GM18951 (cell line): ENCODE results near the gene SDSL.

Experiments
- POLR2A ChIP-seq: IDR thresholded peaks from 4 replicates; pipeline ENCODE4 v1.6.1; 2011; ENCODE audit warnings: mild to moderate bottlenecking; ENCODE audit not compliant: insufficient read length, insufficient read depth; ENCODE audit errors: extremely low read depth
- in situ Hi-C: fragments of 300-500 bp; cut with MboI; formaldehyde crosslinking; loops from one replicate; pipeline ENCODE4 v1.12.0; 2022; ENCODE audit warnings: low sequenced_read_pairs, mixed read lengths, inconsistent platforms; ENCODE audit not compliant: unreplicated experiment

The SDSL gene

GRCh38 chr12:113399490-113399889 lies 22.7 kb upstream of the SDSL start:
- in situ Hi-C loops = no loop called here

GRCh38 chr12:113400362-113400761 lies 21.8 kb upstream of the SDSL start:
- TF ChIP-seq POLR2A = no peak
- in situ Hi-C loops = no loop called here

More at GRCh38 chr12:113399490-113399889, 22.7 kb upstream of the SDSL start:
- TF ChIP-seq POLR2A = no peak

- in situ Hi-C loops = no loop called here
- TF ChIP-seq POLR2A = no peak
Measured at GRCh38 chr12:113401066-113402000, 20.8 kb upstream of the SDSL start.

GRCh38 chr12:113402586-113403260 lies 19.5 kb upstream of the SDSL start:
- in situ Hi-C loops = no loop called here
- no peak for TF ChIP-seq POLR2A

GRCh38 chr12:113403435-113404415 lies 18.5 kb upstream of the SDSL start, which contains the start of gene SDS:
SDS (minus strand) TSS chr12:113403887; CDS start chr12:113399708, 4,179 bp downstream.
- no peak for TF ChIP-seq POLR2A
- in situ Hi-C loops = no loop called here

- TF ChIP-seq POLR2A = no peak
- in situ Hi-C loops = no loop called here
Measured at GRCh38 chr12:113405694-113406093, 16.5 kb upstream of the SDSL start.

- TF ChIP-seq POLR2A = no peak
- in situ Hi-C loops = no loop called here
Measured at GRCh38 chr12:113407931-113408600, 14.1 kb upstream of the SDSL start.

GRCh38 chr12:113408756-113409298 lies 13.4 kb upstream of the SDSL start:
- in situ Hi-C loops = no loop called here
- no peak for TF ChIP-seq POLR2A

- in situ Hi-C loops = loop anchor here (10.0 kb wide), 1 partner anchor 215 kb away; no protein-coding TSS in a partner anchor
- no peak for TF ChIP-seq POLR2A
Measured at GRCh38 chr12:113409462-113410124, 12.6 kb upstream of the SDSL start.

- in situ Hi-C loops = loop anchor here (10.0 kb wide), 1 partner anchor 219 kb away; no protein-coding TSS in a partner anchor
- TF ChIP-seq POLR2A = no peak
Measured at GRCh38 chr12:113413488-113413939, 8.7 kb upstream of the SDSL start.

GRCh38 chr12:113414519-113415038 lies 7.6 kb upstream of the SDSL start:
- no peak for TF ChIP-seq POLR2A
- in situ Hi-C loops = loop anchor here (10.0 kb wide), 1 partner anchor 220 kb away; no protein-coding TSS in a partner anchor

GRCh38 chr12:113416091-113416754 lies 6.0 kb upstream of the SDSL start:
- TF ChIP-seq POLR2A = no peak
- in situ Hi-C loops = loop anchor here (10.0 kb wide), 1 partner anchor 221 kb away; no protein-coding TSS in a partner anchor
